GM18507 (cell line): ENCODE data around the gene TAOK3.

Experiments
- DNase-seq: peaks from one replicate; pipeline ENCODE4 v3.0.0; 2011; ENCODE audit warnings: low read depth; ENCODE audit not compliant: insufficient read length; ENCODE audit errors: extremely low spot score
- FAIRE-seq: peaks from 2 replicates; lab custom pipeline; 2011; peaks lifted over from hg19 to GRCh38; lab: Jason Lieb, UNC

TAOK3 gene

DNA sequence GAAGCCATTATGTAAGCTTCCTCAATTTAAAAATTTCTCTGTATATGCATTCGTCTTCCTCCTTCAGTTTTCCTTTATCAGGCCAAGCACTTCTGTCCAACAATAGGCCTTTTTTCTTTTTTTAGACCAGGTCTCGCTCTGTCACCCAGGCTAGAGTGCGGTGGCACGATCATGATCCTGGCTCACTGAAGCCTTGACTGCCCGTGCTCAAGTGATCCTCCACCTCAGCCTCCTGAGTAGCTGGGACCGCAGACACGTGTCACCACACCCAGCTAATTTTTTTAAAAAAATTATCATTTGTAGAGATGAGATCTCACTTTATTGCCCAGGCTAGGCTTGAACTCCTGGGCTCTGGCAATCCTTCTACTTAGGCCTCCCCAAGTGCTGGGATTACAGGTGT lies 25.8 kb downstream of the TAOK3 start:
- peak; percentile 65 for FAIRE-seq
- no peak for DNase-seq

DNA sequence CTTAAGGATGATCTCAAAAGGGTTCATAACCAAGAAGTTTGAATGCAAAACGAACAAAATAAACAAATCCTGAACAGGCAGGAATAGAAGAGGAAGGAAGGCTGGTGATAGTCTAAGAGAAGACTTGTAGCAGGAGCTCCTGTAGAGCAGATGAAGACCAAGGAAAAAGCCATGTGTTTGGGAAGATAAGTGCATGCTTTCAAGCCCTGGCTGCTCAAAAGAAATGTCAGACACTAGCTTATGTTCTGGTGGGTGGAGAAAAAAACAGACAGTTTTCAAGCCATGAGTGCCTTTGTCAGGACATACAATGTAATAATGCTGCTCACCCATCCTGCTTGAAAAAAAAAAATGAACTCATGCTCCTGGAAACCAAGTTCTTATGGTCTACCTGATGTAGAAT lies 27.4 kb downstream of the TAOK3 start:
- peak; percentile 67 for FAIRE-seq
- no peak for DNase-seq

DNA sequence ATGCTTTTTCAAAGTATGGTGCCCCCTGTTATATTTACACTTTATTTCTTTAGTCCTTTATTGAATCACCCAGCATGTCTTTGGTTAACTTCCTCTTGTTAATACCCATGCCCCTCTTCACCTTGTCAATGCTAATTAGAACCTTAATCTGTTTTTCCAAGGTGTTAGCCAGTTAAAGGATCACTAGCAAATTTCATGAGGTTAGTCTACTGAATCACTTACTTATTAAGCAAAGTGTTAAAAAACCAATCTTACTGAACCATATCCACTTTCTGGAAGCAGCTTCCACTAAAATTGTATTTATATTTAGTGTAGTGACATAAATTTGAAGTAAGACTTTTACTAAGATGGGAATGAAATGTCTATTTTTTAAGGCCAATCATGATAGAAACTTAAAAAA lies 27.9 kb downstream of the TAOK3 start:
- FAIRE-seq (peak; percentile 36), DNase-seq (no peak)

DNA sequence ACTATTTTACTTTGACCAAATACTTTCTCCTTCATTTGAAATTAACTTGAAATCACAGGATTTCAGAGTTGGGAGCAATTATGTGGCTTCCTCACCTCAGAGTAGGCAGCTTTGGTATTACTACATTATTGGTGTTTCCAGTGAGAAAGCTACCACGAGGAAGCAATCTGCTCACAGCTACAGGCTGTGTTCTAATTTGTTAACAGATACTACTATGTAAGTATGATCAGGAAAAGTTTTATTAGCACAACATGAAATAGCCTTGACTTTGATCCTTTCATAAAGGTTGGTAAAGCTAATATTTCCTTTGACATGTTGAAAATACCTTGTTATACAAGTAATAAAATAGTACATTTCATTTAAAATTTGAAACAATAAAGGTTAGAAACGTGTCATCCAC lies 30.6 kb downstream of the TAOK3 start:
- FAIRE-seq (peak; percentile 50), DNase-seq (no peak)

DNA sequence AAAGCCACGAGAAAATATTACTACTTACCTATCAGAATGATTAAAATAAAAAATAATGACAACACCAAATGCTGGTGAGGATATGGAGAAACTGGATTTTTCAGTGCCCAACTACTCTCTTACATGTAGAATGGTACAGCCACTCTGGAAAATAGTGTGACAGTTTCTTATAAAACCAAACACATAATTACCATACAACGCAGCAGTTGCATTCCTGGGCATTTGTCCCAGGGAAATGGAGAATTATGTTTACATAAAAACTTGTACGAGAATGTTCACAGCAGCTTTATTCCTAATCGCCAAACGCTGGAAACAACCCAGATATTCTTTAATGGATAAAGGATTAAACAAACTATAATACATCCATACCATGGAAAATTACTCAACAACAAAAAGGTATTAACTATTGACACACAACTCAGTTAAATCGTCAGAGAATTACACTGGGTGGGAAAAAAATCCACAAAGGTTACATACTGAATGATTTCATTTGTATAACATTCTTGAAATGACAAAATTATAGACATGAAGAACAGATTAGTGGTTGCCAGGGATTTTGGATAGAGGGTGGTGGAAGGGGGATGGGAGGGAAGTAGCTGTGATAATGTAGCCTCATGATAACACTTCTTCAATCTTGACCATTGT lies 35.4 kb downstream of the TAOK3 start:
- FAIRE-seq, result no peak
- DNase-seq, result no peak

DNA sequence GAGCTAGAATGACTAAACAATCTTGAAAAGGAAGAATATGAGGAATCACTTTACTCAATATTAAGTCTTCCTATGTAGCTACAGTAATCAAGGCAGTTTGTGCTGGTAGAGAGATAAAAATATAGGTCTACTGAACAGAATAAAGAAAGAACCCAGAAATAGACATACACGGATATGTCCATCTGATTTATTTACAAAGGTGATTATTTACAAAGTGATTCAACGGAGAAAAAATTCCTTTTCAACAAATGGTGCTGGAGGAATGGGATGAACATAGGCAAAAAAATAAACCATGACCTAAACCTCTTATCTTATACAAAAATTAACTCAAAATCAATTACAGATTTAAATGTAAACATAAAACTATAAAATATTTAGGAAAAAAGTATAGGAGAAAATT lies 36.6 kb downstream of the TAOK3 start:
- DNase-seq (no peak), FAIRE-seq (no peak)

DNA sequence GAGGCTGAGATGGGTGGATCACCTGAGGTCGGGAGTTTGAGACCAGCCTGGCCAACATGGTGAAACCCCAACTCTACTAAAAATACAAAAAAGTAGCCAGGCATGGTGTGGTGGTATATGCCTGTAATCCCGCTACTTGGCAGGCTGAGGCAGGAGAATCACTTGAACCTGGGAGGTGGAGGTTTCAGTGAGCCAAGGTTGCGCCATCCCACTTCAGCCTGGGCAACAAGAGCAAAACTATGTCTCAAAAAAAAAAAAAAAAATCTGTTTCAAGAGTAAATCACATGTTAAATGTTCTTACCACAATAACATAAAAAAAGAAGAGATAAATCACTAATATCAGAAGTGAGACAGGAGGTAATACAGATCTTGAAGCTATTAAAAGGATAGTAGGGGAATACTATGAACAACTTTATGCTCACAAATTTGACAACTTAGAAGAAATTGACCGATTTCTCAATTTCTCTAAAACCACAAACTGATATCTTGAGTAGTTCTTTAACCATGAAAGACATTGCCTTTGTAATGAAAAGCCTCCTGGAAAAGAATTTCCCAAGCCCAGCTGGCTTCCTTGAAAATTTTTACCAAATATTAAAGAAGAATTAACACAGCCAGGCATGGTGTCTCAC lies 37.7 kb downstream of the TAOK3 start:
- DNase-seq, result no peak

DNA sequence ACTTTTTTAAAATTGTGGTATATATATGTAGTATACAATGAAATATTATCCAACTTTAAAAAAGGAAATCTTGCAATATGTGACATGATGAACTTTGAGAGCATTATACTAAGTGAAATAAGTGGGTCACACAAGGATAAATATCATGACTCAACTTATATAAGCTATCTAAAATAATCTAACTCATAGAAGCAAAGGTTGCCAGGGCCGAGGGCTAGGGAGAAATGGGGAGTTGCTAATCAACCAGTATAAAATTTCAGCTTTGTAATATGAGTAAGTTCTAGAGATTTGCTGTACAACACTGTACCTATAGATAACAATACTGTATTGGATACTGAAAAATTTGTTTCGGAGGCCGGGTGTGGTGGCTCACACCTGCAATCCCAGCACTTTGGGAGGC lies 38.5 kb downstream of the TAOK3 start:
- FAIRE-seq, result no peak
- no peak for DNase-seq

More for the DNA sequence above, 37.7 kb downstream of the TAOK3 start:
- no peak for FAIRE-seq

DNA sequence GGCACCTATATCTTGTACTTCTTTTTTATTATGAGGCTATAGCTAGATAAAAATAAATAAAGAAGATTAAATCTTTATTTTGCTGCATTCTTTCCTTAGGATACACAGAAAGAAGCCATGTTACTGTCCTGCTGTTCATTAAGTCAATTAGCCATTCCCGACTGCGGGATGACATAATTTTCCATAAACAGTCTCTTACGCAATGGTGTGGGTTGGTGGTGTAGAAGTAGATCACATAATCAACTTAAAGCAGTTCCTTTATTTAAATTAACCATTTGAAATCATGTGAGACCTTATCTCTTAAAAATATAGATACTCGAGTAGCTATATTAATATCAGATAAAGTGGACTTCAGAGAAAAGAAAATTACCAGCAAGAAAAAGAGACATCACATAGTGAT lies 40.2 kb downstream of the TAOK3 start:
- no peak for DNase-seq

DNA sequence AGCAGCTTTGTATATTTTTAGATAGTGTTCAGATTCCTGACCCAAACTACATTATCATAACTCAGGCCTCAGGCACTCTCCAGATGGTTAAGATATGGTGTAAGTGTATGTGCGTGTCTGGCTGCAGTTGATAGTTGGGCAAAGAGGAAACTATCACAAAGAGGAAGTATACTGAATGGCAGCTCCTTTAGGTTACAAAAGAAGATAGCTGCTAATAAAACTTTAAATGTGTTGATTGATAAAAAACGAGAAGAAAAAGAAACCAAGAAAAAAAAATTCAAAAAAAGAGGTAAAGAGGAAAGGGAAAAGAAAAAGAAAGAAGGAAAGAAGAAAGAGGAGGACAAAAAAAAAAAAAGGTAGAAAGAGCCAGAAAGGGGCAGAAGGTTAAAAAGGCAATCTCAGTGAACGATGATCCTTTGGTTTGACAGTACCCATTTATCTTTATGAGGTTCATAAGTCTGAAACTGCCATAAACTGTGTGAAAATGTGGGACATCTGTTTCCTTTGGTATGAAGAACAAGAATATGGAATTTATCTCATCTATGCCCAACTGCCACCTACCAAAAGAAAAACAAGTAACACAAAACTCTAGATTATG lies 42.2 kb downstream of the TAOK3 start:
- DNase-seq (peak; percentile 17), FAIRE-seq (peak; percentile 89)

More for the DNA sequence above, 40.2 kb downstream of the TAOK3 start:
- no peak for FAIRE-seq

DNA sequence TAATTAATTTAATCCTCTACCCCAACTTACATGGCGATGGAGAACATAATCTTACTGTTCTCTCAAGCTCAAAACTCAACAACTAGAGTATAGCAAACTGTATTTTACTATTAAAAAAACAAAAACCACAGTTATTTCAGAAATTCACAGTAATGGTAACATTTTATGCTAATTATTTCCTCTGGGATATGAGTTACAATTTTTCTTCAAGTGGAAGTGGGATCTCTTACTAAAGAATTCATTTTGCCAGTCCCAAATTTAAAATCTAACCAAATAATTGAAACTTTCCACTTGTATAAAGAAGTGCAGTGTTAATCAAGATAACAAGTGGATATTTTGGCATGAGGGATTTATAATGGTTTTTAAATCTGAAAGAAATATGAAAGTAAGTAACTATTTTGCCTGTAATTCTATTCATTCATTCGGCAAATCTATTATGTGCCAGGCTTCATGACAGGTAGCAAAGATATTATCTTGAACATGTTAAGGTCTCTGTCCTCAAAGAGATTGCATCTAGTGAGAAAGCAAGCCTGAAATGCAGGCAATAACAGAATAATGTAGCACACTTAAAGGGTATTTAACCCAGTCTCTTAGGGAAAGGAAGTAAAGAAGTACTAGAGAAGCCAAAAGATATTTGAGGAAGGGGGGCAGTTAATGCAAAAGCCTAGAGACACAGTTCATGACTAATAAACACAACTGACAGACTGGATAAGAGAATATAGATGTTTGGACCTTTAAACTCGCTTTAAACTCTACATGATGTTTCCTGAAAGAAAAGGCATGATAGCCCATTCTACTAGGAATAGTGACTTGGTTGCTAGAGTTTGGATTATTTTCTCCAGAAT lies 44.0 kb downstream of the TAOK3 start:
- no peak for DNase-seq
- FAIRE-seq, result peak; percentile 51

DNA sequence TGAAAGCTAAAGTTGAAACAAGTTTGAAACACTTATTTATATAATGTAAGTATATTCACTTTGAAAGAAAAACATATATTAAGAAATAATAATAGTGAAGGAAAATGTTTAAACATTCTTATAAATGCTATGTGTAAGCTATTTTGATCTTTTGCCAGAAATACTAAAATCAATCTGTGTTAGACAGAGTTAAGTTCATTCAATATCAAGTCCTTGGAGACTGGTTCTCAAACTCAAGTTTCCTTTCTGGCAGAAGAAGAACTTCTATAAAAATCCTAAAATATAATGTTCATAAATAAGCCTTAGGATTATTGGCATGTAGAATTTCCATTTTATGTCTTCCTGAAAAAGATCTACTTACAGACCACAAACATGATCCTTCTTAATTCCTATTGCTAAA lies 45.3 kb downstream of the TAOK3 start:
- FAIRE-seq, result no peak
- no peak for DNase-seq

DNA sequence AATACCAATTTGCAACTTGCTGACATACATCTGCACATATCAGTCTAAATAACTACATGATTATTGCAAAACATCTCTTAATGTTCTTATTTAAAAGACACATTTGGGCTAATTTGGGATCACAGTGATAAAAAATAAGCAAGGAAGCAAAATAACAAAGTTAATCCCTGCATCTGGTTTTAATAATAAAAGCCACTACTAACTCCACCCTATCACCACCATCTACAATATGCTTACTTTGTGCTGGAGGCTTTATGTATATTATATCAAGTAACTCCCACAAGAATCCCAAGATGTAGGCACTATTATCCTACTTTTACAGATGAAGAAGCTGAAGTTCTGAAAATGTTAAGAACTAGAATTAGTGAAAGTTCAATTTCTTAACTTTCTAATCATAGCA lies 45.7 kb downstream of the TAOK3 start:
- FAIRE-seq (no peak), DNase-seq (no peak)

DNA sequence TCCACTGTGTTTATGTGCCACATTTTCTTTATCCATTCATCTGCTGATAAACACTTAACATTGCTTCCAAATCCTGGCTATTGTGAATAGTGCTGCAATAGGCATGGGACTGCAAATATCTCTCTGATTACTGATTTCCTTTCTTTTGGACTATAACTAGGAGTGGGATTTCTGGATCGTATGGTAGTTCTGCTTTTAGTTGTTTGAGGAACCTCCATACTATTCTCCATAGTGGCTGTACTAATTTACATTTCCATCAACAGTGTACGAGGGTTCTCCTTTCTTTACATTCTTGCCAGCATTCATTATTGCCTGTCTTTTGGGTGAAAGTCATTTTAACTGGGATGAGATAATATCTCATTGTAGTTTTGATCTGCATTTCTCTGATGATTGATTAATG lies 47.6 kb downstream of the TAOK3 start:
- DNase-seq (no peak), FAIRE-seq (peak; percentile 35)

DNA sequence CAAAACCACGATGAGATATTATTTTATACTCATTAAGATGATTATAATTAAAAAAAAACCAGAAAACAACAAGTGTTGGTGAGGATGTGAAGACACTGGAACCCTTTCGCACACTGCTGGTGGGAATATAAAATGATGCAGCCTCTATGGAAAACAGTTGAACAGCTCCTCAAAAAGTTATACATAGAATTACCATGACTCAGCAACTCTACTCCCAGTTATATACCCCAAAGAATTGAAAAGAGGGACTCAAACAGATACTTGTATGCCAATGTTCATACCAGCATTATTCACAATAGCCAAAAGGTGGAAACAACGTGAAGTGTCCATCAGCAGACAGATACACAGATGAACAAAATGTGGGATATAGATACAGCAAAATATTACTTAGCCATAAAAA lies 53.1 kb downstream of the TAOK3 start:
- FAIRE-seq (peak; percentile 15), DNase-seq (no peak)

DNA sequence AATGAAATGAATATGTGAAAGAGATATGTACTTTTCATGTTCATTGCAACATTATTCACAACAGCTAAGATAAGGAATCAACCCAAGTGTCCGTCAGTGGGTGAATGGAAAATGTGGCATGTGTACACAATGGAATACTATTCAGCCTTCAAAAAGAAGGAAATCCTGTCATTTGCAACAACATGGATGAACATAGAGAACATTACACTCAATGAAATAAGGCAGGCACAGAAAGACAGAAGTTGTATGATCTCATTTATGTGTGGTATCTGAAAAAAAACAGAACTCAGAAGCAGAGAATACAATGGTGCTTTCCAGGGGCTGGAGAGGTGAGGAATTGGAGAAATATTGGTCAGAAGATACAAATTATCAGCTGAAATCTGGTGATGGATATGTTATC lies 54.0 kb downstream of the TAOK3 start:
- peak; percentile 31 for FAIRE-seq
- no peak for DNase-seq

DNA sequence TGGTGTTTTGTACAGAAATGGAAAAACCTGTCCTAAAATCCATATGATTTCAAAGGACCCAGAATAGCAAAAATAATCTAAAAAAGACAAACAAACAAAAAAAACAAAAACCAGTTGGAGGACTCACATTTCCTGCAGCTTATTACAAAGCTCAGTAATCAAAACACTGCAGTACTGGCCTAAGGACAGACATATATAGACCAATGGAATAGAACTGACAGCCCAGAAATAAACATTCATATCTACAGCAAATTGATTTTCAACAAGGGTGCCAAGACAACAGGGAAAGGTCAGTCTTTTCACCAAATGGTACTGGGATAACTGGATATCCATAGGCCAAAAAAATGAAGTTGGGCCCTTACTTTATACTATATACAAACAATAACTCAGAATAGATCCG lies 55.0 kb downstream of the TAOK3 start:
- no peak for FAIRE-seq
- DNase-seq, result no peak

DNA sequence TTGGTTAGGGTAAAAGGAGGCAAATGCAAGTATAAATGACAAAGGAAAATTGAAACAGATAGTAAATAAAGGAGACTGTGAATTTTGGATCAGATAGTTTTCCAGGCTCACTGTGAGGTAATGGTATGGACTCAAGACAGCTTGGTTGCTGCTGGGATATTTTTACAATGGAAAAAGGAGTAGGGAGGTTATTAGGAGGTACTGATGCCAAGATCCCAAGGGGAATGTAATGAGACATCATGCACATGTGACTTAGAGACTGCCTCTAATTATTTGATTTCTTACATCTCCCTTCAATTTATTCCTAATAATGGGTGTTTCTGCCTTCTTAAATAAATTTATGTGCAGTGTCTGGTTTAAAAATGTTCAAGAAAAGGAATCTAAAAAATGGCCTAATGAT lies 56.9 kb downstream of the TAOK3 start:
- FAIRE-seq (peak; percentile 60), DNase-seq (no peak)

DNA sequence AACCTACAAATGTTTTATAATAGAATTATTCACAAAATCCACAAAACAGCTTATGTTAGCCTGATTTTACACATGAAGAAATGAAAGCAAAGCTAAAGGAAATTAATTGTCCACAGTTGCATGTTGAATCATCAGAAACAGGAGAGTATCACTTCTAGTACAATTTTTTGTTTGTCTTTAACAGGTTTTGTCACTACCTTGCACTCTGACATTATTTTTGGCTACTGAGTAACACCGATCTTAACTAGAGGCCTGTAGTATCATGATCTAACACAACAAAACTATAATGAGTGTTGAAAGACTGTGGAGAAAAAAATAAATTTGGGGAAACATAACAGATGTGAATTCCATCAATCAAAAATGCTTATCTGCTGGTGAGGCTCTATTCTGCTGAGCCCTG lies 60.1 kb downstream of the TAOK3 start:
- no peak for DNase-seq
- FAIRE-seq, result peak; percentile 92

DNA sequence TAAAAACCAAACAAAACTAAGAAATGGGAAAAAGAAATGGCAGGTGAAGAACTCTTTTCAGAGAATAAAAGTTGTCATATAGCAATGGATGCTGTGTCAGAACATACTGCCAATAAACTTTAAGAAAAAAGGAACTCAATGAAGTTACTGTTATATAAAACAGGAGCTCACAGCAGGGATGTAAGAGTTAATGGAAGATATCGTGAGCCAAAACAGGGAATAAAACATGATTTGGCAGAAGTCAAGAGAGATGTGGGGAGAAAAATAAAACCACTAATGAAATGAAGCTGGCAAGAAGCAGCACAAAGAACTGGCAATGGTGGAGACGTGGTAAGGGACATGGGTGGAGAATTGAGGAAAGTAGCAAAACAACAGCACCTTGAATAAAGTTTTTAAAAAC lies 61.0 kb downstream of the TAOK3 start:
- no peak for DNase-seq
- no peak for FAIRE-seq
